Colon (tissue), 2 donors: Measurements from ENCODE around the gene LOXL3.
"Not testable (repeated sequence)": the region's sequence is repeated elsewhere in the genome, so short reads cannot be mapped to it uniquely, and the experiment has no call there.

Experiments
- FAIRE-seq: peaks from 2 replicates; lab custom pipeline; 2012; peaks lifted over from hg19 to GRCh38; lab: Jason Lieb, UNC
- donor health status: control.
- donor health status: control.

LOXL3 gene

DNA sequence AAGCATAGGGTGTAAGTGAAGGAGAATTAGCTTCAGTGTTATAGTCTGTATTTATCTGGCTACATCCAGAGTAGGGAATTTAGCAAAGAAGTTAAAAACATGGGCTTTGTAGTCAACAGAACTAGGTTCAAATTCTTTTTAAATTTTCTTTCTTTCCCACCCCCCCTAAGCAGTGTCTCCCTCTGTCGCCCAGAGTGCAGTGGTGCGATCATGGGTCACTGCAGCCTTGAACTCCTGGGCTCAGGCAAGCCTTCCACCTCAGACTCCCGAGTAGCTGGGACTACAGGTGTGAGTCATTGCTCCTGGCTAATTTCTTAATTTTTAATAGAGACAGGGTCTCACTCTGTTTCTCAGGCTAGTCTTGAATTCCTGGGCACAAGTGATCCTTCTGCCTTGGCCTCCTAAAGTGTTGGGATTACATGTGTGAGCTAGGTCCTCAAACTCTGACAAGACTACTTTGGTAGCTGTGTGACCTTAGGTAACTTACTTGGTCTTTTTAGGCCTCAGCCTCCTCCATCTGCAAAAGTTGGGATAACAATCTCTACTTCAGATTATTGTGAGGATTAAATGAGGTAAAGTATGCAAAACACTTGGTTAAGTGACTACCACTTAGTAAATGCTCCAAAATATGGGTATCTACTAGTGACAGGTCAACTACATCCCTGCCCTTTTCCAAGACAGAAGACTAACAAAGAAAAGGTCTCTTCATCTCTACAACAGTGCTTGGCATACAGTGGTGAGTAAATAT lies 18.6 kb upstream of the LOXL3 start:
- no peak for FAIRE-seq

GRCh38 chr2:74571058-74571457 lies 17.3 kb upstream of the LOXL3 start:
- no peak for FAIRE-seq

DNA sequence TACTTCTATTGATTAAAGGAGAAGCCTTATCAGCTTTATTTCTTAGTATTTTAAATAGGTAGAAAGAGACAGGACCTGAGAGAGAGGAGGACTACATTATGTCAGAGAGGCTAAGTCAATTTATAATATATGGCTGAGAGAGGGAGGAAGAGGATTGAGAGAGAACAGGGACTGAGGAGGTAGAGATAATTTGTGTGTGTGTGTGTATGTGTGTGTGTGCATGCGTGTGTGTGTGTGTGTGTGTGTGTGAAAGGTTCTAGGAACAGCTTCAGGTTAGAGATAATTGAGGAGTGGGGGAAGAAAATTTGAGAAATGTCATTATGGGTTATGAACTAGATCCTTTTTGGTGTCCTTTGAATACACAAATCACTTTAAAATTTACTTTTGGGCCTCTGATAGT lies 15.9 kb upstream of the LOXL3 start:
- FAIRE-seq = no peak

GRCh38 chr2:74567881-74568280 lies 14.1 kb upstream of the LOXL3 start:
- no peak for FAIRE-seq

DNA sequence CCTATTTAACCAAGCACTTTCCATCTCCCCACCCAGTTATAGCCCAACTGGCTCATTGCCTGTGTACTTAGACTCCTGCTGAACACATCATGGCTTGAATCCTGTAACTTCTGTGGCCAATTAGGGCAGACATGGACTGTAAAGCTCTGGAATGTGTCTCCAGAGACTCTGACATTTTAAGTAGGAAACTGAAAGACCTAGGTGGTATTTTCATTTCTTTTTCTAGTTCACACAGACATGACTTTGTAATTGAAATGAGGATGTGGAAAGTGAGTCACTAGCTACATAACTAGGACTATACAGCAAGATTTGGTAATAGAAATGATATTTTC lies 13.0 kb upstream of the LOXL3 start:
- no peak for FAIRE-seq

- no peak for FAIRE-seq
These were observed 12.5 kb upstream of the LOXL3 start for GRCh38 chr2:74566076-74566753.

DNA sequence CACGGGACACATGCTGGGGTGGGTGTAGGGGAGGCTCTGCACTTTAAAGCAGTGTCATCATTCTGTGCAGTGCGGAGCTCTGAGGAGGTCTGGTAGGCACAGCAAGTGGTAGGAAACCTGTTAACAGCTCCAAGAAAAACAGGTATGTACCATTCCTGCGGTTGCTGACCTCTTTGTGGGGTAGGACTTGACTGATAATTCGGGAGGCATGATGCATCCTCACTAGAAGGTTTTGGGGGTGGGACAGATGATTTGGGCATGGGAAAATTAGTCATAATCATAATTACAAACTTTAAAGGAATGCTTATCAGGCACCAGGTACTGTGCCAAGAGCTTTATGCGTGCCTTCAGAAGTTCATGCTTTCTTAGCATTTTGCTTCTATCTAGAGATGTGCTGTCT lies 10.5 kb upstream of the LOXL3 start:
- no peak for FAIRE-seq

DNA sequence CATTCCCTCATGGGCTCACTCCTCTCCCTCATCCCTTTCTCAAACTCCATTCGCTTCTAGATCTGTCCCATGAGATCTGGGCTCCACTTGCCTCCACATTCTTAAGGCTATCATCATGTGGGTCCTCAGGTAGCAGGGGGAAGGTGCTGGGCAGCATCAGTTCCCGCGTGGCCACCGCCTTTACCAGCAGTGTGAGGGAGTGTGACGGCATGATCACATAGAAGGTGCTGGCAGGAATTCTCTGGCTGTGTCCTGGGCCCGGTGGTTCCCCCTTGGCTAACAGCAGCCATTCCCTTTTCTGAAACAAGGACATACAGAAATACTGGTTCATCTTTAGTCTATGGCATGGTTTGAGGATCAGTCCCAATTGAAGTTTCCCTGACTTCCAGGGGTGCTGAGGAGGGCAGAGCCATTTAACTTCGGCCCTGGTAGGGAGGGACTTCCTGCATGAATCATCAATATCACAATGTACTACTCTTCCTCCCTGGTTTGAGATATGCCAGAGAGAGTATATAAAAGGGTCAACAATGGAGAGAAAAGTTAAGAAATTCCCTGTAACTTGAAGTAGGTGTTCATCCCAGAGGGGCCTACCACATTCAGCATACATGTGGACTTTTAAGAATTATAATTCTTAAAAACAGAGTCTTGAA lies 8.5 kb upstream of the LOXL3 start:
- no peak for FAIRE-seq

- not testable (repeated sequence) for FAIRE-seq
These were observed 7.3 kb upstream of the LOXL3 start for GRCh38 chr2:74561022-74561421.

GRCh38 chr2:74560591-74560990 lies 6.8 kb upstream of the LOXL3 start:
- FAIRE-seq = no peak

DNA sequence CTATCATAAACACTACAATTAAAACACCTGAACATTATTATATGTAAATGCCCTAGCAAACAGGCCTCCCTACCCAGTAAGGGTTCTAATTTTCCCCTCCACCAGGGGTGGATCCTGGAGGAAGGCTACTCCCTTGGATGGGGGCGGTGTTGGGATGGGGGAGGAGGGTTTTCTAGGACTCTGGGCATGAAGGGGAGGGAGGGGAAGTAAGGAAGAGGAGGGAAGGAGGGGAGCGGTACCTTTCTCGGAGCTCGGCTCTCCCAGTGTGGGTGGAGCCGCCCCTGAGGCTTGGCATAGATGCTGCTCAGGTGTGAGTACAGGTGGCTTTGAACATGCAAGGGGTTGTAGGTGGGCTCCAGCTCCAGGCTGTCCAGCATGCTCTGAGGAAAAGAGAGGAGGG lies 6.2 kb upstream of the LOXL3 start:
- no peak for FAIRE-seq

- no peak for FAIRE-seq
These were observed 4.8 kb upstream of the LOXL3 start for GRCh38 chr2:74558284-74559230.

GRCh38 chr2:74556831-74557370 lies 3.2 kb upstream of the LOXL3 start:
- FAIRE-seq = no peak

DNA sequence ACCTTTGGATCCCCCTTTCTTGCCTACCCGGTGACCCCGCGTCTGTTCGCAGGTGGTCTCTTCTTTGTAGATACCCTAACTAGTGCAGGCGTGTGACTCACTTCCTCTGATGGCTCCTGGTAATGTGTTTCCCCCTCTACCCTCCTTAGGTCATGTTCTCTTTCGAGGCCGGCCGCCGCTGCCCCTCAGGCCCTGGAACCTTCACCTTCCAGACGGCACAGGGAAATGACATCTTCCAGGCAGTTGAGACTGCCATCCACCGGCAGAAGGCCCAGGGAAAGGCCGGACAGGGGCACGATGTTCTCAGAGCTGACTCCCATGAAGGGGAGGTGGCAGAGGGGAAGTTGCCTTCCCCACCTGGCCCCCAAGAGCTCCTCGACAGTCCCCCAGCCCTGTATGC lies 2.4 kb upstream of the LOXL3 start:
- no peak for FAIRE-seq

GRCh38 chr2:74555610-74556103 lies 1.9 kb upstream of the LOXL3 start:
- no peak for FAIRE-seq

GRCh38 chr2:74554820-74555531 lies 1.2 kb upstream of the LOXL3 start:
- no peak for FAIRE-seq

DNA sequence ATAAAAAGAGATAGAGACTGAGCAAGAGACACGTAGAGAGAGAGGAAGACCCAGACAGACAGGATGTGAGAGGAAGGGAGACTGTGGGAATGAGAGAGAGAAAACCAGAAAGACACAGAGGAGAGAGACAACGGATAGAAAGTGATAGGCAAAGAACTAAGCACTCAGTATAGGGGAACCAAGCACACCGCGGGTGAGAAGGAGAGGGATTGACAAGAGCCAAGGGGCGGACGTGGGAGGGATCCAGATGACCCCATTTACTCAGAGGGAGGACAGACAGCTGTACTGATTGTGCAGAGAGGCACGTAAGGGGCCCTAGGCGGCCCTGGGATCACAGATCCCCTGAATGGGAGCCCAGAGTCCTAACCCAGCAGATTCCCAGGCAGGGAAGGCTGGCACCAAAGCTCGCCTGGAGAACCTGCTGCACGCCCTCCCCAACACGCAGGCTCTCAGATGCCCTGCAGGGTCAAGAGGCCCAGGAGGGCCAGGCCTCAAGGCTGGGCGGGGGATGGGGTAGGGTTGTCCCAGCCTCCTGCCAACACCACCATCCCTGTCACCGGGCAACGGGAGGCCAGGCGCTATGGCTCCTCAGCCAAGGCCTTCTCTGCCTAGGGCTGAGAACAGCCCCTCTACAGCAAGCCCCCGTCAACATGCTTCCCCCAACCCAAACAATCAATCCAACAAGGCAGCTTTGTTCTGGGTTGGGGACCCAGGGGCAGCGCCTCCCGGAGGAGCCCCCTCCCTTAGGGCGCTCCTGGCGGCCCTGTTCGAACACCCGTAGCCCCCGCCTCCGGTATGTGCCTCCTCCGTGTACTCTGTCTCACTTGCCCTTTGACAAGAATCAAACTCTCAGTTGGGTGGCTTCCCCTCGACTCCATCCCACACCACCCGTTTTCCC lies 579 bp downstream of the LOXL3 start:
- no peak for FAIRE-seq

DNA sequence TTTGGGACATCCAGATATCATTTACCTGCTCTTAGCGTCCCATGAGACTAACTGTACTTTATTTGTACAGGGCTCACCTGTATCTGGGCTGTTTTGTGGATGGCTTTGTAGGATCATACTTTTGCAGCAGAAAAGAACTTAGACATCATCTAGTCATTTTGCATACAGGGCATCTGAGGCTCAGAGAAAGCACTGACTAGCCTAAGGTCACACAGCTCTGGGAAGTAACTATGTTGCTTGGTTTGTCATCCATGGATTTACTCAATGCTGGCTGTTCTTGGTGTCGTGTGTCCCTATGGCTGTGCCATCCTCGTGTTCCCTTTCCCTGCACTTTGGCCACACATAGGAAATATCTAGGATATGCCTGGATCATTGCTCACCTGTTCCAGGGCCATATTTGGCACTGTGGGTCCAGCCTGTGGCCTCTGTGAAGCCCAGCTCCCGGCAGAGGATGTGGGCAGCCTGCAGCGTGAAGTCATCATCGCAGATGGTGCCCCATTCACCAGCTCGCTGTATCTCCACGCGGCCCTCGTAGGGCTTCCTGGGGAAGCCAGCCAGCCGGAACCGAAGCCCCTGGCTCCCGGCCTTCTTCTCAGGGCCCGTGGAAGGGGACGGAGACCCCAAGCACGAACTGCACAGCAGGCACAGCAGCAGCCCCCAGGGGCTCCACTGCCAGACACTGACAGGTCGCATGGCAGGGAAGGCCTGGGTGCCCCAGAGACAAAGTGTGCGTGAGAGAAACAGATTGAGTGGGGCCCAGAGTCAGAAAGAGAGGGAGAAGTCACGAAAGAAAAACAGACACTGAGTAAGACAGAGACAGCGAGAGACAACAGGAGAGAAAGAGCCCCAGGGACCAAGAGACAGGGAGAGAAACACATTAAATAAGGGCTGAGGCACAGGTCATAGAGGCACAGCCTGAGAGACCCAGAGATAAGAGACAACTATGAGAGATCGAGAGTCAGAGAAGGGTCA lies 1.5 kb downstream of the LOXL3 start:
- no peak for FAIRE-seq

- FAIRE-seq = no peak
These were observed 2.2 kb downstream of the LOXL3 start for GRCh38 chr2:74551530-74551929.
